ENCODE data around the gene ST8SIA2. TPM values are rescaled to one million over a fixed set of nuclear protein-coding genes. Genes with fewer than 3 reads are reported as not detected.

The ST8SIA2 gene
- total RNA-seq, 2 experiments from 2014 or later, result not detected

DNA sequence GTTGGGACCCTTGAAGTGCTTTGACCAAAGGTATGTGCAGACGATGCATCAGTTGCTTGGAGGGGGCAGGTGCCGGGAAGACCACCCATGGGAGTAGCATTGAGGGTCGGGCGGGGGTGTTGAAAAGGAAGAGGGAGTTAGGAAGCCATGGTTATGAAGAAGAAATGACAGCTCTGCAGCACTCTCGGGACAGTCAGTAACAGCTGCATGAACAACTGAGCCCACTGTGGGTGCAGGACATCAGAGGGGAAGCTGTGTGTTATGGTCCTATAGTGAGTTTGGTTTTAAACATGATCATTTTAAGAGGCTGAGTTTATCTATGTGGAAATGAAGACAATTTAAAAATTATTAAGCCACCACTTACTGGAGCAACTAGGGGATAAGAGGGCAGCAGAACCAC lies 17.6 kb downstream of the ST8SIA2 start:
- H3K4me3 Mint-ChIP-seq, result no peak overlapping the region
- H3K4me1 Mint-ChIP-seq (ENCODE audit: low read depth), result no peaks in the 10 kb centered on the region
- intact Hi-C loops (cut with DNase I, micrococcal nuclease), result no loop called here
- TF ChIP-seq, protein P1, sequence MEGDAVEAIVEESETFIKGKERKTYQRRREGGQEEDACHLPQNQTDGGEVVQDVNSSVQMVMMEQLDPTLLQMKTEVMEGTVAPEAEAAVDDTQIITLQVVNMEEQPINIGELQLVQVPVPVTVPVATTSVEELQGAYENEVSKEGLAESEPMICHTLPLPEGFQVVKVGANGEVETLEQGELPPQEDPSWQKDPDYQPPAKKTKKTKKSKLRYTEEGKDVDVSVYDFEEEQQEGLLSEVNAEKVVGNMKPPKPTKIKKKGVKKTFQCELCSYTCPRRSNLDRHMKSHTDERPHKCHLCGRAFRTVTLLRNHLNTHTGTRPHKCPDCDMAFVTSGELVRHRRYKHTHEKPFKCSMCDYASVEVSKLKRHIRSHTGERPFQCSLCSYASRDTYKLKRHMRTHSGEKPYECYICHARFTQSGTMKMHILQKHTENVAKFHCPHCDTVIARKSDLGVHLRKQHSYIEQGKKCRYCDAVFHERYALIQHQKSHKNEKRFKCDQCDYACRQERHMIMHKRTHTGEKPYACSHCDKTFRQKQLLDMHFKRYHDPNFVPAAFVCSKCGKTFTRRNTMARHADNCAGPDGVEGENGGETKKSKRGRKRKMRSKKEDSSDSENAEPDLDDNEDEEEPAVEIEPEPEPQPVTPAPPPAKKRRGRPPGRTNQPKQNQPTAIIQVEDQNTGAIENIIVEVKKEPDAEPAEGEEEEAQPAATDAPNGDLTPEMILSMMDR (IDR thresholded peaks at IDR 0.05), result no peak
- Histone ChIP-seq H3K4me1 (ENCODE audit: insufficient read depth, low read length) (no peaks in the 10 kb centered on the region), H3K9me3 (ENCODE audit: control insufficient read depth in 1 of 2, insufficient read depth in 1 of 2, low read length in 2 of 2) (no peaks in the 10 kb centered on the region), H3K27me3 (ENCODE audit: control insufficient read depth in 1 of 2, insufficient read depth in 2 of 2, low read length in 2 of 2) (peaks cover 0 to 4% of the 10 kb centered on the region in 2 experiments), H3K36me3 (ENCODE audit: insufficient read depth, low read length) (no peaks in the 10 kb centered on the region), H3K27ac (ENCODE audit: low read depth in 1 of 2, low read length in 2 of 2) (no peak overlapping the region), H3K4me3 (ENCODE audit: low read length) (no peak overlapping the region)
- ChIA-PET POLR2A (no interaction called here), CTCF (no interaction called here)
- peaks cover 22% of the 10 kb centered on the region for H3K27me3 Mint-ChIP-seq
- H3K27ac Mint-ChIP-seq, result no peak overlapping the region
- DNase-seq (no peak), ATAC-seq (ENCODE audit: poor library complexity) (no peak)
- no peaks in the 10 kb centered on the region for H3K36me3 Mint-ChIP-seq (ENCODE audit: low read depth)
- H3K9me3 Mint-ChIP-seq, result no peaks in the 10 kb centered on the region

DNA sequence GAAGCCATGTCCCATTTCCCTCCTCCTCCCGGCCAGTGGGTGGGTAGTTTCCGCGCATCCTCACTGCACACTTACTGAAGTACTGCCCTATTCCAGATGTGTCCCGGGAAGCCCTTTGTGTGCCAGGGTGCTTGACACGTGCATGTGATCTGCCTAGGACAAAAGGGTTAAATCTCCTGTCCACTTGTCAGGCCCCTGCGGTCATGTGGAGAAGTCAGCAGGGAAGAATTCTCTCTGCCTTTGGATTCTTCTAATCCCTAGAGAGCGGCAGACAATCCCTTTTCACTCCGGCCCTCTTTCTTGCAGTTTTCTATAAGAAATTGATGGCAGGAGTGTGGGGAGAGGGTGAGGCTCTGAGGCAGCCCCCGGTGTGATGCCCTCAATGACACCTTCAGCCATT lies 19.8 kb downstream of the ST8SIA2 start:
- no peak for ATAC-seq (ENCODE audit: poor library complexity)
- H3K9me3 Mint-ChIP-seq, result no peaks in the 10 kb centered on the region
- no peaks in the 10 kb centered on the region for H3K36me3 Mint-ChIP-seq (ENCODE audit: low read depth)
- TF ChIP-seq, protein P1 (IDR thresholded peaks at IDR 0.05), result no peak
- H3K27ac Mint-ChIP-seq, result no peak overlapping the region
- ChIA-PET POLR2A (no interaction called here), CTCF (no interaction called here)
- peaks cover 0 to 5% of the 10 kb centered on the region in 2 experiments for H3K27me3 ChIP-seq (ENCODE audit: control insufficient read depth in 1 of 2, insufficient read depth in 2 of 2, low read length in 2 of 2)
- H3K9me3 ChIP-seq (ENCODE audit: control insufficient read depth in 1 of 2, insufficient read depth in 1 of 2, low read length in 2 of 2), result no peaks in the 10 kb centered on the region
- no peaks in the 10 kb centered on the region for H3K4me1 ChIP-seq (ENCODE audit: insufficient read depth, low read length)
- no peaks in the 10 kb centered on the region for H3K36me3 ChIP-seq (ENCODE audit: insufficient read depth, low read length)
- DNase-seq, result no peak
- no peaks in the 10 kb centered on the region for H3K4me1 Mint-ChIP-seq (ENCODE audit: low read depth)
- H3K4me3 Mint-ChIP-seq, result no peak overlapping the region
- H3K27me3 Mint-ChIP-seq, result peaks cover 22% of the 10 kb centered on the region
- H3K4me3 ChIP-seq (ENCODE audit: low read length), result no peak overlapping the region
- no peak overlapping the region for H3K27ac ChIP-seq (ENCODE audit: low read depth in 1 of 2, low read length in 2 of 2)
- intact Hi-C loops (cut with DNase I, micrococcal nuclease), result loop anchor here in 1 of 2 experiments (1.0 kb wide), 1 partner anchor 30 kb away; no protein-coding TSS in a partner anchor

DNA sequence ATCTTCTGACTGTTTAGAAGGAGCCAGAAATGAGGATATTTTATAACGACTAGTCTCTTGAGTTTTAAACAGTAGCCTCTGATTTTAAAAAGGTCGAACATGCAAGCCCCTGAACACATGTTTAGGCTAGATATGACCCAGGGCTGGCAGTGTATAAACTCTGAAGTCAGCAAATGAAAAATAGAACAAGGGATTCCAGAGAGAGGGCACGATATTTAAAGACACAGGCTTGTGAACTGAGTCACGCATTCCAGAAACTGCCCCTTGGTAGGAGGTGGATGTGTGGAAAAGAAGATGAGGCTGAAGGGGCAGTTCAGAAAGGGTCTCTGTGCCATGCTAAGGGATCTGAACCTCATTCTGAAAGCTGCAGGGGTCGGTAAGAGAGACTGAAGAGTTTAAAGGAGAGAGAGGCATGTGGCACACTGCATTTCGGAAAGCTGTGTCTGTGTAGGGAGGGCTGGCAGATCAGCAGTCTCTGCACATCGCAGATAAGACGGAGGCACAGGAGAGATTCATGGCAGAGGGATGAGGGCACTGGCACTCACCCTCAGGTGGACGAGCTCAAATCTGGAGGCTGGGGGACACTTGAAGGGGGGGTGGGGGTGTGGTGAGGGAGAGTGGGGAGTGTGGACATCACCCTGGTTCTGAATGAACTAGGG lies 22.1 kb downstream of the ST8SIA2 start:
- no peak overlapping the region for H3K4me3 Mint-ChIP-seq

More for the DNA sequence above, 22.1 kb downstream of the ST8SIA2 start:
- intact Hi-C loops (cut with DNase I, micrococcal nuclease), result no loop called here
- ChIA-PET CTCF (no interaction called here), POLR2A (no interaction called here)
- Mint-ChIP-seq H3K27me3 (peaks cover 22% of the 10 kb centered on the region), H3K36me3 (ENCODE audit: low read depth) (no peaks in the 10 kb centered on the region), H3K27ac (no peak overlapping the region), H3K4me1 (ENCODE audit: low read depth) (no peaks in the 10 kb centered on the region), H3K9me3 (no peaks in the 10 kb centered on the region)
- no peak overlapping the region for H3K27ac ChIP-seq (ENCODE audit: low read depth in 1 of 2, low read length in 2 of 2)
- H3K4me3 ChIP-seq (ENCODE audit: low read length), result no peak overlapping the region
- H3K27me3 ChIP-seq (ENCODE audit: control insufficient read depth in 1 of 2, insufficient read depth in 2 of 2, low read length in 2 of 2), result peaks cover 0 to 8% of the 10 kb centered on the region in 2 experiments
- no peaks in the 10 kb centered on the region for H3K36me3 ChIP-seq (ENCODE audit: insufficient read depth, low read length)
- no peaks in the 10 kb centered on the region for H3K9me3 ChIP-seq (ENCODE audit: control insufficient read depth in 1 of 2, insufficient read depth in 1 of 2, low read length in 2 of 2)
- no peaks in the 10 kb centered on the region for H3K4me1 ChIP-seq (ENCODE audit: insufficient read depth, low read length)
- no peak for ATAC-seq (ENCODE audit: poor library complexity)
- TF ChIP-seq, protein P1 (IDR thresholded peaks at IDR 0.05), result no peak
- no peak for DNase-seq

Measured in CD4-positive, alpha-beta T cell (primary cell).